Measurements from ENCODE around the gene ARHGAP10. TPM values are rescaled to one million over a fixed set of nuclear protein-coding genes. Genes with fewer than 3 reads are reported as not detected.

ARHGAP10 gene
- total RNA-seq, 1 experiment from 2014 or later = 36.6 TPM

DNA sequence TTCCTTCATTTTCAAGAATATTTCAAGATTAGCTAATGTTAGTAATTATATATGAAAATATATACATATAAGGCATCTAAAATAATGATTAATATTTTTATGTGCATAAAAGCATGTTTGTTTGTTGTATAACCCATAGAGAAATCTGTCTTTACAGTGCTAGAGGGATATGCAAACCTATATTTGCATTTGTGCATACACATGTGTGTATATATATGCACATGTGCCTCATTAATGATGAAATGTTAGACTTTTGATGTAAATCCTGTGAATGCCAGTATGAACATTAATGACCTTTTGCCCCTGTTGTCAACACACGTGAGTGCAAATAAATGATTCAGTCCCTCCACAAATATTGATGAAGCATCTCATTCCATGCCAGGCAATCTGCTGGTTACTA, 197.9 kb downstream of the ARHGAP10 start:
- Histone ChIP-seq H3K4me1 (no peaks in the 10 kb centered on the region), H3K4me3 (ENCODE audit: low read depth, low read length) (no peak overlapping the region), H3K27me3 (replicated peaks; ENCODE audit: control insufficient read depth, insufficient read depth, low read length) (no peaks in the 10 kb centered on the region), H3K36me3 (ENCODE audit: control insufficient read depth, insufficient read depth, low read length) (no peaks in the 10 kb centered on the region; the same call in 1 of the 2 replicates), H3K9me3 (no peaks in the 10 kb centered on the region)
- Mint-ChIP-seq H3K27ac (ENCODE audit: unreplicated experiment) (no peak overlapping the region), H3K4me1 (ENCODE audit: low read depth, unreplicated experiment) (no peaks in the 10 kb centered on the region), H3K9me3 (ENCODE audit: unreplicated experiment) (no peaks in the 10 kb centered on the region), H3K27me3 (ENCODE audit: insufficient read depth, unreplicated experiment) (no peaks in the 10 kb centered on the region), H3K36me3 (ENCODE audit: insufficient read depth, unreplicated experiment) (peaks cover 17% of the 10 kb centered on the region), H3K4me3 (ENCODE audit: unreplicated experiment) (no peak overlapping the region)
- intact Hi-C loops (cut with micrococcal nuclease; ENCODE audit: unreplicated experiment) = loop anchor here (10.0 kb wide), 1 partner anchor 485 kb away; no protein-coding TSS in a partner anchor
- no peak for DNase-seq
- no peak for TF ChIP-seq CTCF (IDR thresholded peaks at IDR 0.05; ENCODE audit: insufficient read depth in 1 of 2, low read depth in 1 of 2, low read length in 1 of 2, severe bottlenecking in 1 of 2, unreplicated experiment in 1 of 2)
- ChIA-PET CTCF (no interaction called here), POLR2A (no interaction called here)
- no TSS peak for BruUV-seq (replicated peaks)

GRCh38 chr4:147933316-147933715, 201.4 kb downstream of the ARHGAP10 start:
- Mint-ChIP-seq H3K27me3 (ENCODE audit: insufficient read depth, unreplicated experiment) (no peaks in the 10 kb centered on the region), H3K4me1 (ENCODE audit: low read depth, unreplicated experiment) (no peaks in the 10 kb centered on the region), H3K4me3 (ENCODE audit: unreplicated experiment) (no peak overlapping the region), H3K36me3 (ENCODE audit: insufficient read depth, unreplicated experiment) (peaks cover 29% of the 10 kb centered on the region), H3K9me3 (ENCODE audit: unreplicated experiment) (no peaks in the 10 kb centered on the region), H3K27ac (ENCODE audit: unreplicated experiment) (no peak overlapping the region)
- no peak for DNase-seq
- intact Hi-C loops (cut with micrococcal nuclease; ENCODE audit: unreplicated experiment) = no loop called here
- Histone ChIP-seq H3K27me3 (replicated peaks; ENCODE audit: control insufficient read depth, insufficient read depth, low read length) (no peaks in the 10 kb centered on the region), H3K4me3 (ENCODE audit: low read depth, low read length) (no peak overlapping the region), H3K36me3 (ENCODE audit: control insufficient read depth, insufficient read depth, low read length) (no peaks in the 10 kb centered on the region; the same call in 1 of the 2 replicates), H3K9me3 (no peaks in the 10 kb centered on the region), H3K4me1 (no peaks in the 10 kb centered on the region)
- no TSS peak for BruUV-seq (replicated peaks)
- ChIA-PET POLR2A (no interaction called here), CTCF (no interaction called here)
- no peak for TF ChIP-seq CTCF (IDR thresholded peaks at IDR 0.05; ENCODE audit: insufficient read depth in 1 of 2, low read depth in 1 of 2, low read length in 1 of 2, severe bottlenecking in 1 of 2, unreplicated experiment in 1 of 2)

DNA sequence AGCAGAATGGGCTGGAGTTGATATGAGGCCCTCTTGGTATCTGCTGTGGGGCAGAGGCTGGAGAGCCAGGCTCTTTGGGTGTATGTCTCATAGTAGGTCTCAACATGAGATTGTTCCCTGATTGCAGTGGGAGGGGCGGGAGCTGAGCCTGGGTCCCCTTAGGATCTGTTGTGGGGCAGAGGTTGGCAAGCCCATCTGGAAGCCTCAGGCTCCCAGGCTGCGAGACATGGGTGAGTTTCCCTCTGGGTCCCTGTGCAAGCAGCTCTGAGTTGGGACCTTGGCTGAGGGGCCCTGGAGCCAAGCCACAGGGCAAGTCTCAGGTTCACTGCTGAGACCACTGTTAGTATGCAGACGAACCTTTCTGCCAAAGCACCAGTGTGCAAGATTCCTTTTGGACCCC, 201.9 kb downstream of the ARHGAP10 start:
- TF ChIP-seq CTCF (IDR thresholded peaks at IDR 0.05; ENCODE audit: insufficient read depth in 1 of 2, low read depth in 1 of 2, low read length in 1 of 2, severe bottlenecking in 1 of 2, unreplicated experiment in 1 of 2) = no peak
- no peak overlapping the region for H3K27ac Mint-ChIP-seq (ENCODE audit: unreplicated experiment)
- no peaks in the 10 kb centered on the region; the same call in 1 of the 2 replicates for H3K36me3 ChIP-seq (ENCODE audit: control insufficient read depth, insufficient read depth, low read length)
- POLR2A ChIA-PET = no interaction called here
- CTCF ChIA-PET = no interaction called here
- no peaks in the 10 kb centered on the region for H3K27me3 Mint-ChIP-seq (ENCODE audit: insufficient read depth, unreplicated experiment)
- H3K36me3 Mint-ChIP-seq (ENCODE audit: insufficient read depth, unreplicated experiment) = peaks cover 29% of the 10 kb centered on the region
- no peaks in the 10 kb centered on the region for H3K9me3 ChIP-seq
- no peak overlapping the region for H3K4me3 Mint-ChIP-seq (ENCODE audit: unreplicated experiment)
- no peaks in the 10 kb centered on the region for H3K4me1 Mint-ChIP-seq (ENCODE audit: low read depth, unreplicated experiment)
- no peak overlapping the region for H3K4me3 ChIP-seq (ENCODE audit: low read depth, low read length)
- H3K4me1 ChIP-seq = no peaks in the 10 kb centered on the region
- H3K27me3 ChIP-seq (replicated peaks; ENCODE audit: control insufficient read depth, insufficient read depth, low read length) = no peaks in the 10 kb centered on the region
- no TSS peak for BruUV-seq (replicated peaks)
- H3K9me3 Mint-ChIP-seq (ENCODE audit: unreplicated experiment) = no peaks in the 10 kb centered on the region
- intact Hi-C loops (cut with micrococcal nuclease; ENCODE audit: unreplicated experiment) = no loop called here
- no peak for DNase-seq
